Right renal pelvis (tissue), 4 donors: Measurements from ENCODE around the gene MYO5C. TPM values are rescaled to one million over a fixed set of nuclear protein-coding genes. Genes with fewer than 3 reads are reported as not detected.
A peak's percentile ranks its signal among the peaks of the same experiment; 100 is the strongest.

Experiments used
- DNase-seq, 4 donors: peaks; one replicate each; pipeline ENCODE4 v3.0.0-alpha.2; 2013; ENCODE audit warnings: low read depth in 4 of 4, low spot score in 3 of 4, missing footprints in 1 of 4
- polyA plus RNA-seq, 4 donors: library from polyadenylated mRNA; unstranded; fragments of 120-200 nt; gene quantifications; one replicate each; pipeline ENCODE4 v1.2.1, GENCODE V29; 2013; ENCODE audit not compliant: insufficient read length in 4 of 4

The MYO5C gene
- polyA plus RNA-seq, 4 donors, result 19.0 to 22.5 (median 21.1) TPM

DNA sequence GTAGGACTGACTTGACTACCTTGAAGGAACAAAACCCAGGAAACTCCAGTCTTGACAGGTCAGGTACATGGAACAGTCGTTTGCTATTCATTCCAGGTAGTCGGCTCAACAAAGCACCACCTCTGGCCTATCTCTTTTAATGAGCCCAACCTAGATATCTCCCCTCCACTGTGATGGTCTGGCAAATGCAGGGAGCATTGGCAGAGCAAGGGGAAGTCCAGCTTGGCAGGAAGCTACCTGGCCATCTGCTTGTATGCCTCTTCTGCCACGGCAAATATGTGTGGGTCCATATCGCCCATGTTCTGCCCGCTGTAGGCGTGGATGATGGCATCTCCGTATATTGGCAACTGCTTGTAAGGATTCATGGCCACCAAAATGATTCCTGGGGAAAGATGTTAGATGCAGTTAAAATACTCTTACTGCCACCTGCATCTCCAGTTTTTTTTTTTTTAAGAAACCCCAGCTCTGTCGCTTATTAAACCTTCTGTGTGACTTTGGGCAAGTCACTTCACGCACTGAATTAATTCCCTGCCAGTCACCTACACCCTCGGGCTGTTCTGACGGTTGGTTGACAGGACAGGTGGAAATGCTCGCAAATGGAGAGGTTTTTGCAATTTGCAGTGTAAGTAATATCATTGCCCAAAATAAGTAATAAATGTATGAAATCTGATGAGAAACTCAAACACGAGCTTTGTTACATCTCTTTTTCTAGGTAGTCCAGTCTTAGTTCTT is 16.8 kb downstream of the MYO5C start:
- no peak for DNase-seq

DNA sequence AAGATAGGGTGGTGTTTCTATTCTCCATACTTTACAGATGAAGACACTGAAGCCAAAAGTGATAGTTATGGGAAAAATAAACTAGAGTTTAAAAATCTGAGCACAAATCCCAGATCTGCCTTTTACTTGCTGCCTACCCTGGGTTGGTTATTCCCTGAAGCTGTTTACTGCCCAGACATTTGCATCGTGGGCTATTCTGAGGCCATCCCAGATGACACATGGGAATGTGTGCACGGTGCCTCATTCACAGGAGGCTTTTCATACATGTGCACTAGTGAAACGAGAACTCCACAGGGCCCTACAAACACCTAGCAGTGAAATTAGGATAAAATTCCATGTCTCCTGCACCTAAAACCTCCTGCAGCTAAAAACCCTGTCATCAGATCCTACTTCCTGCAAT is 17.5 kb downstream of the MYO5C start:
- DNase-seq, result no peak

DNA sequence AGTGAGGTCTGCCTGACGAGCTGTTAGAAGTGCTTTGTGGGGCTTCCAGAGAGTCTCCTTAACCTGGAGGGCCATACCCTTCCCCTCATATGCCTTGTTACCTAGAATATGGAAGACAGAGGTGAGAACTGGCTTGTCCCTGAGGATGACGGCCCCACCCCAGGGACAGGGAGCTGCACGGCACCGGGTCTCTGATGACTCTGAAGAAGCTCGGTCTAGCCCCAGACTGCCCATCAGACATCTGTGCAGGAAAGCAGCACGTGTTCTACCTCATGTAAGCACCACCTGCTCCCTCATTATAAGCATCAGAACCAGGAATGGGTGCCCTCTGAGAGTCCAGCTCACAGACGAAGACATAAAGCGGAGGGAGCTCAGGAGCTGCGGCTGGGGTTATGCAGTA is 18.0 kb downstream of the MYO5C start:
- DNase-seq, result no peak

DNA sequence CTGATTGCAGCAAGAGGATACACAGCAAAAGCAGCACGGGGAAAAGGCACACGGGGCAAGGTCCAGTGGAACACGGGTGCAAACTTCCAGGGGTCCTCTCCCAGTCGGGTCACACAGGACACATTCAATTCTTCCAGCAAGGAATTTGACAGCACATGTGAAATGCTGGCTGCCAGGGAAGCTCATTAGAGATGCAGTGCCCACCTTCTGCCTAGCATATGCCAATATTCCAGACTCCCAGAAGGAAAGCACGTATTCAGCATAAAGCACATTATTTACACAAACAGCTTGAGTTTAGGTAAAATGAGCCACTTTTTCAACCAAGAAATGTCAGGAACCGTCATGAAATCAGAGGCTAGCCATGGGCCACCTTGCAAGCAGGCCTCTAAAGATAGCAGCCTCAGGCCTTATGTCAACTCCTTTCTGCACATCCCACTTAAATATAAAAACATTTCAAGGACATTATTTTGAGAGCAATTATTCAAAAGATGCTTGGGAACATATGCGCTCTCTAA is 19.3 kb downstream of the MYO5C start:
- DNase-seq, result no peak

DNA sequence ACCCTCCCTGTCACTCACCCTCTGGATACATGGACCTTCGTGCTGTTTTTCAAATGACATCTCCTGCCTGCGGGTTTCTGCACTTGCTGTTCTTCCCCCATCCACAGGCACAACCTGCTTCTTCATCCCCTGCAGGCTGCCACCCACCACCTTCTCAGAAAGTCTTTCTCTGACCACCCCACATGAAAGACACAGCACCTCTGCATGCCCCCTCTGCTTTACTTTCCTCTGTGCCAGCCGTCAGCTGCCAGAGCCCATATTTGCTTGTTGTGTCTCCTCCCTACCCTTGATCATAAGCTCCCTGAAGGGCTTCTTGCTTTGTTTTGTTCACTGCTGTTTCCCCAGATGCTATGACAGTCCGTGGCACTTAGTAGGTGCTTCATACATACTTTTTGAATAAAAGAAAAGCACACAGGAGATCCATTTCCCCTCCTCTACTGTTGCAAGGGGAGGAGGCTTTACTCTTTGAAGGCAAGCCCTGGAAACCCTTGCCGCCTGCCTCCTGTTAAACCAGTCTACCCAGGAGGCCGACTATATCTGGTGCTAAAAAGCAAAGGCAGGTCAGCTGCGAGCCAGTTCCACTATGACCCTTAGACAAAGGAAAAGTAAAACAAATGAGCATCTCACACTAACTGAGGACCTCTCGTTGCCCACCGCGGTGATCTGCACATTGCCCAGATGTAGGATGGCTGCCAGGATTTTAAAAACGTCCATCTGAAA is 31.9 kb downstream of the MYO5C start:
- no peak for DNase-seq

DNA sequence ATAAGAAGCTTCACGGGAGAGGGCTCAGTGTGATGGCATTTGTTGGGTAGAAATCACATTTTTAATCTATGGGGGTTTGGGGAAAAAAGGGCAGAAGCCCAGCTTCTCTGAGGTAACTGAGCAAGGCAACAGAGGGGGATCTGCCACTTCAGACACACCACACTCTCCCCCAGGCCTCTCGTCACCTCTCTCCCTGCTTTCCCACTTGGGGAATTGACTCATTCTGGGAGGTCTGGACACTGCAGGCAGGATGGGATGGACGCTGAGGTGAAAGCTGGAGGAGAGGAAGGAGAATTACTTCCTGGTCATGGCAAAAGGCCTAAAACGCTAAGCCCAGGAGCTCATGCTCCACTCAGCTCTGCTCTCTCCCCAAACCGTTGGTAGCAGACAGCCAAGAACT is 33.2 kb downstream of the MYO5C start:
- no peak for DNase-seq

DNA sequence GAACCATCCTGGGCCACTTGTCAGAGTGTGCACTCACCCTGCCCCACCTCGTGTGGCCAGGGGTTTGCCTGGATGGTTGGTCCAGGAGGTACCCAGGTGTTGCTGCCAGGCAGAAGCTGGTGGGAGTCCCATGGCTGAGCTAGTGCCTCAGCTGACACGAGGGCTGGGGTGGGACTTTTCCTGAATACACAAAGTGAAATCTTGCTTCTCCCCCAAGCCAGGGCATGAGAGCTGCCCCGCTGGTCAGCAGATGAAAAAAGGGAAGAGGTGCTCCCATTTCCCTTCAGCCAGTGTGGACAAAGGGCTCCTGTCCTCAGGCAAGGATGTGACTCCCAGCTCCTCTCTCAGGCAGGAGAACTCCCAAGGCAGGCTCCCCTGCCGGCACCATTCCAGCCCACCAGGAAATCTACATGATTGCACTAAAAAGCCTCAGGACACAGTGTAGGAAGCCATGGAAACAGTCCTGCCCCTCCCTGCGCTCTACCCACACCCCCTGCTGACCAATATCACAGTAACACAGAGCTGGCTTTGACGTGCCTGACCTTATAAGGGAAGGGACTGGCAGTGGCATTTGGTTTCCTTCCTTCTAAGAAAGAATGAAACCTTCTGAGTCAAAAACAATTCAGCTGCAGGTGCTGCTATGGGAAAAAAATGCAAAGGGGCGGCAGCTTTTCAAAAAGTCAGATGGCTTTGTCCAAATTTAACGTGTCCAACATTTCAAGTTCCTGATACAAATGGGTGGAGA is 33.9 kb downstream of the MYO5C start:
- DNase-seq, result peak in 3 of 4 donors; percentile 41 to 57 (median 44)

DNA sequence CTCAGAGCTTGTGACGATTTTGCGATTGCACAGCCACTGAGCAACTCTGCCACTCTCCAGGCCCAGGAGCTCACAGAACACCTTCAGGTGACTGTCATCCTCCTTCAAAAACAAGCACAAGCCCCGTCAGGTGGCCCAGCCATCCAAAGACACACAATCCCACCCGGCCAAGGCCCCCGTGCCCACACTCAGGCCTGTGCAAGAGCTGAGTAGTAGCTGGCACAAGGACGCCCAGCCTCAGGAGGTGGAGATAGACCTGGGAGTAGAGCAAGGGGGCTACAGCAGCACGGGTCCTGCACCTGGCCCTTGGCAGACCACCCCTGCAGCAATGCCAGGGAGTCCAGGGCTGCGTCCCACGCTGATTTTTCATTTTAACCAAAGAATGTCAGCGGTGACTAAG is 34.6 kb downstream of the MYO5C start:
- DNase-seq, result no peak

DNA sequence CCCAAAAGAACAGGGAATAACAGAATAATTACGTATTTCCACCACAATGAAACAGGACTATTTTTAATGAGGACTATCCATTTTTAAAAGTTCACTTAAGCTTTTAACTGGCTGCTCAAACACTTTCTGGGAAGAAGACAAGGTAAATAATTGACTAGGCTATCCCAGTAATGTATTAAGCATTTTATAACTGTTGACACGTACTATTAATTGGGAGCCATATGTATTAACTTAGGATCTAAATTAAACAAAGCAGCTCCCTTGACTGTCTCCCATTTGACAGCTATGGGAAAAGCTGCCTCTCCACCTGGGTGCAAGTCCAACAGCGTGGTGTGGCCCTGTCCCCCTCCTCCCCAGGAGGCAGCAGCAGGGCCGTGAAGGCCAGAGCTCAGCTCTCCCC is 36.1 kb downstream of the MYO5C start:
- no peak for DNase-seq

DNA sequence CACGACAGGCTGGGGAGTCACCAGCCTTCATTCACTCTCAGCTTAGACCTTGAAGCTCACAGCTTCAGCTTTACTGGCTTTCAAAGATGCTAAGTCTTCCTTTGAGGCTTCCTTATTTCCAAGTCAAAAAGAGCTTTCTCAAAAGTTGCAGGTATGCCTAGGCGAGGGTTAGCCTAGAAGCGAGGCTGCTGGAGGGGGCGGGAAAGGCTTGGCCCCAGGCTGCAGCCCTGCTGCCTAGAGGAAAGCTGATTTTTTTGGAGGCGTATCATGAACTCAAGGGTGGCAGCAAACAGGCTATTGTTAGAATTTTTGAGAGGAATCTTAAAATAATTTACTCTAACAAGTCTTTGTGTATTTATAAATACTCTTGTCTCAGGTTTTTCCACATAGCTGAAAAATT is 37.1 kb downstream of the MYO5C start:
- DNase-seq, result no peak

DNA sequence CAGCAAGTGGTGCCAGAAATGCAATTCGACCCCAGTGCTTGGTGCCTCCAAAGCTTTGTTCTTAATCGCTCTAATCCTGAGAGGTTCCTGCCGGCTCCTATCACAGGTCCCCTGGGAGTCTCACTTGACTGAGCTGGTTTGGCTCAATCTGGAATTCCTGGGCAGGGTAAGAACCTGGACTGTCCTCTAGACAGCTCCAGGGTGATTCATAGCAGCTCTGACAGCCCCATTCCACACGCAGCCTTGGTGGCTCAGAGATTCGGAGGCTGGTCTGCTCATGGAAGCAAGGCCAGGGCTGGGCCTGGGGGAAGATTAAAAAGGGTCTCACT is 37.9 kb downstream of the MYO5C start:
- DNase-seq, result no peak

DNA sequence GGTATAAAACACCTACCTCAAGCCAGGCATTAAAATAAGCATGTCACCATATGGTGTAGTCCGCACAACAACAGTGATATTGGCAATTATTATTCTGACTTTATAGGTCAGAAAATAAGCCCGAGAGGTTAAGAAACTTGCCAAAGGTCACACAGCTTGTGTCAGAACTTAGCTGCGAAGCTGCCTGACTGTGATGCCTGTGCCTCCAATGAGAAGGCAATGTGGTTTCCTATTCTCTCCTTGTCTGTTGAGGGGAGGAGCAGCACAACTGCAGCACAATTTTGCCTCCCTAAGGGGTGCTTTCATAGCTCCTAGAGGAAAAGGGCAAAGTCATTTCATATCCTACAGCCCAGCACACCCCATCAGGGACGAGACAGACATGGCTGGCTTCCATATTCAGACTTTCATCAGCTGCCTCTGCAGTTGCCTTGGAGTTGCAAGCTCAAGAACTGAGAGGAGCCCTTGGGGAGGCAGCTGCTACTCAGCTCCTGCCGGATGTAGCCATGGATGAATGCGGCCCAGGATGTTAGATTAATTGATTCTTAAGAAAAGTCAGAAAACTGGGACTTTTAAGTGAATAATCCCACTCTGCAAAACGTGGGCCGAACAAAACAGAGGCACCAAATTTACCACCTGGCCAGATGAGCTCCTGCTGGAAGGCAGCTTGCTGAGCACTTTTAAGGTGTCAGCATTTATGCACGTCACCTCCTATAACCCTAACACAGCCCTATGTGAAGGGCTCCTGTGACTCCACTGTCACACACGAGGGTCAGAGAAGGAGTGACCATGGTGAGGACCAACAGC is 38.5 kb downstream of the MYO5C start:
- DNase-seq, result no peak

DNA sequence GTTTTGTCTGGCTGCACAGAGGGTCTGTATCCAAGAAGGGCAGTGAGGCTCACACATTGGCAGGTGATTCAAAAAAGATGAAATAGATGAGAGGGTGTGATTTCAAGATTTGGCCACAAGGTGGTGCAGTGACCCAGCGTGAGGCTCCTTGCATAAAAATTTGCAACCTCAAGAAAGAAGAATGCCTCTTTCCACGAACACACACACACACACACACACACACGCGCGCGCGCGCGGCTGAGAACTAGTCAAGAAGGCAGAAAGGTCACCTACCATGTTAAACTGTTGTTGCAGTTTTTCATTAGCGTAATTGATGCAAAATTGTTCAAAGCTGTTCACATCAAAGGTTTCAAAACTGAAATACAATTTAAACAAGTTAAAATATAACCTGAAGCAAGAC is 39.2 kb downstream of the MYO5C start:
- DNase-seq, result peak; percentile 58 to 79 (median 70)

DNA sequence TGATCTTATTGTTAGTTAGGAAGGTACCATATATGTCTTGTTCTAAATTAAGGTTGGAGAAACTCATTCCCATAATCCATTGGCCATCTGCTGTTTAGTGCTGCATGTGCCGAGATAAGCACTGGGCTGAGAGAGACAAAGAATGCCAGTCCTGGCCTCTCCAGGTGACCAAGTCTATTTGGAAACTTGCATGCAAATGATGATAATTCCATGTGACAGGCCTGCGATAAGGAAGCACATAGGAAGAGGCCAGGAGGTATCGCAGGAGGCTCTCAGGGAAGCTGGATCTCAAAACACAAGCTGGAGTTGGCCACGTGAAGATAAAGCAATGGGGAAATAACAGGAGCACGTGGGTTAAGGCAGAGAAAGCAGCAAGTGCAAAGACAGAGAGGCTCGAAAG is 39.7 kb downstream of the MYO5C start:
- no peak for DNase-seq

DNA sequence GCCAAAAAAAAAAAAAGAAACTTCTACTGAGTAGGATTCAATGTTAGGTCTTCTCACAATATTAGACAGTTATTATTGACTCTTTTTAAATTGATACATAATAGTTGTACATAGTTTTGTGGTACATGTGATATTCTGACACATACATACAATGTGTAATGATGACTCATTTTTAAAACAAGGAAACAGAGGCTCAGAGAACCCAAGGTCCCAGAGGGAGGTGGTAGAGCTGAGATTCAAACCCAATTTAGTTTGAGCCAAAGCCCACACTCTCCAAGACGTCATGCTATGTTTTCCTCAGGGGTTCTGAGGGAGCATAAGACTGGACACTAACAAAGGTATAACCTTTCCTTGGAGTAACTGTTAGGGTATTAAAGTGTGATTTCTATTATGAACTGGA is 40.6 kb downstream of the MYO5C start:
- DNase-seq, result no peak

DNA sequence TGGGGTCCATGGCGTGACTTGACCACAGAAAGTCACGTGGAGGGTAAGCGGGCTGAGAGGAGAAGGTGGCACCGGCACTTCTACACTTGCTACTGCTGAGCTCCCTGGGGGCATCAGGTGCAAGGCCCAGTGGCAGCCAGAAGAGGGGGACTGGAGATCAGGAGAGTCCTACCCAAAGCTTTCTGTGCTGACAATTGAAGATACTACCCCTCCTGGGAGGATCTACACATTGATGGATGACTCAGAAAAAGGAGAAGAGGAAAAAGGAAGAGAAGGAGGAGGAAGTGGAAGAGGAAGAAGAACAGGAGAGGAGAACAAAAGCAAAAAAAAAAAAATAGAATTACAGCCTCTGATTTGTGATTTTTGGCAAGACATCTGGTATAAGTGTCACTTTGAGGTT is 41.2 kb downstream of the MYO5C start:
- no peak for DNase-seq

DNA sequence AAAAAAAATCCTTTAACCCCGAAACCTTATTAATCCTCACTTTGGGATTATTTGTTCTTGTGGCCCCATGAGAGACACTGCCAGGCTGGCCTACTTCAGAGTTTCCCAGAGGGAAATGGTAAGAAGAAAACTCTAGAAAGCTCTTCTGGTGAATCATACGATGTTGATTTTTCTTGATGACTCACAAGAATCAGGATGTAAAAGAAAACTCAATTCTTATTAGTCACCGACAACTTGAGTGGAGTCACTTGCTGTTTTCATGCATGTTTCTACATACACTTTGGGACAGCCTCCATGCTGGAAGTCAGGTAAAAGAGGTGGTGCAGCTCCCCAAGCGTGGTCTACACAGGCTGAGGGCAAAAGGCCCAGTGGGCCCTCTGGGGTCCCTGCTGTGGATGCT is 42.8 kb downstream of the MYO5C start:
- no peak for DNase-seq

DNA sequence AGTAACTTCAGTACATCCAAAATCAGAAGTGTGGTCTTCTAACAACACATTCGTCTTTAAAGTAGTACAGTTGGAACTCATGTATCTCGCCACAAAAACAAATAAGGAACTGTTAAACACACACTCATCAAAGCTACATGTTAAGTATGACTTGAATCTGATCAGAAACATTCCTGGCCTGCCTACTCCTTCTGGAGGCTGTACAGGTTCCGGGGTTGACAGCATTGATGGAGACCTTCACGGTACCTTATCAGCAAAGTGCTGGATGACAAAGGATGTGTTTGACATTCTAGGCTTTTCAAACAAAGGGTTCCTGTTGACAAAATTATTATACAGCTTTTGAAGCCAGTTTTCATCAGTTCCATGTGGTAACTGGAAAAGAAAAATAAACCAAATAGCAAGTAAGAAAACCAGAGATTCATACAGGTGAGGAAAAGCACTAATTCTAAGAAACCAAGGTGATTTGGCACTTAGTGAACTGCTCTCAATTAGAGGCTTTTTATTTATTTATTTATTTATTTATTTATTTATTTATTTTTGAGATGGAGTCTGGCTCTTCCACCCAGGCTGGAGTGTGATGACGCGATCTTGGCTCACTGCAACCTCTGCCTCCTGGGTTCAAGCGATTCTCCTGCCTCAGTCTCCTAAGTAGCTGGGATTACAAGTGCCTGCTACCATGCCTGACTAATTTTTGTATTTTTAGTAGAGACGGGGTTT is 44.3 kb downstream of the MYO5C start:
- no peak for DNase-seq

DNA sequence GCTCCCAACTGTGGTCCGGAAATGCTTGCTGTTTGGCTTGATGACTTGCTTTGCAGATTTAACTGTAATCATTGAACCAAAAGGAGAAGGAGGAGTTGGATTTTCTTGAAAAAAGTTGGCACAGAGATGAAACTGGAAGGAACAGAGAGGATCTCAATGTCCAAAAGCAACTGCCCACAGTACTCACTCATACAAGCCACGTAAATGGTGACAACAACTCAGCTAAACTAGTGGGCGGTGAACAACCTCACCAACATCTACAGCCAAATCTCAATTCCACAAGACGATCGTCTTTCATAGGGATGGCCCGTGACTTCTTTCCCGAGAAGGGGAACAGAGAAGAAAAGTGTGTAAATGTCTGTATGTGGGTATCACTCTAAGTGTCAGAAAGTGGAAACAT is 48.1 kb downstream of the MYO5C start:
- DNase-seq, result no peak
